GM18951 (cell line): ENCODE data around the gene C11orf97.

Experiments used
- POLR2A ChIP-seq: IDR thresholded peaks from 4 replicates; pipeline ENCODE4 v1.6.1; 2011; ENCODE audit warnings: mild to moderate bottlenecking; ENCODE audit not compliant: insufficient read length, insufficient read depth; ENCODE audit errors: extremely low read depth
- in situ Hi-C: fragments of 300-500 bp; cut with MboI; formaldehyde crosslinking; loops from one replicate; pipeline ENCODE4 v1.12.0; 2022; ENCODE audit warnings: low sequenced_read_pairs, mixed read lengths, inconsistent platforms; ENCODE audit not compliant: unreplicated experiment

Gene C11orf97

GRCh38 chr11:94576306-94576705 lies 64.0 kb downstream of the C11orf97 start:
- in situ Hi-C loops, result no loop called here
- no peak for TF ChIP-seq POLR2A

GRCh38 chr11:94577841-94578240 lies 65.6 kb downstream of the C11orf97 start:
- no peak for TF ChIP-seq POLR2A
- in situ Hi-C loops, result no loop called here
